Naive thymus-derived CD4-positive, alpha-beta T cell (primary cell): ENCODE measurements around the gene PDGFRB. TPM values are rescaled to one million over a fixed set of nuclear protein-coding genes. Genes with fewer than 3 reads are reported as not detected.

ENCODE experiments used
- ATAC-seq: fragments of 150-1000 bp; cut with Tn5 transposase; 2 replicates; pipeline ENCODE4 v1.10.0; 2021; ENCODE audit warnings: mild to moderate bottlenecking, moderate library complexity
- CTCF ChIA-PET: fragments of 350-600 bp; sonication (Branson Sonifier 250); formaldehyde crosslinking; loops from one replicate; lab custom pipeline; 2021; ENCODE audit warnings: antibody characterized with exemption; lab: Charles Lee
- POLR2A ChIA-PET: fragments of 350-600 bp; sonication (Branson Sonifier 250); formaldehyde crosslinking; loops from one replicate; lab custom pipeline; 2021; ENCODE audit warnings: antibody characterized with exemption, inconsistent platforms; lab: Charles Lee
- DNase-seq, 9 donors: peaks; one replicate each; pipeline versions ENCODE4 v3.0.0 to v3.0.0-alpha.2; 2020 to 2022; ENCODE audit warnings: mixed read lengths in 1 of 9
- H3K27ac ChIP-seq: one replicate; pipeline ENCODE4 v1.7.0; 2013; ENCODE audit warnings: mild to moderate bottlenecking, low read depth, low read length, moderate library complexity
- H3K27me3 ChIP-seq, 2 donors: one replicate each; pipeline ENCODE4 v1.7.0; 2013; ENCODE audit warnings: low read length in 2 of 2, mild to moderate bottlenecking in 2 of 2, moderate library complexity in 2 of 2; ENCODE audit not compliant: control insufficient read depth in 2 of 2, insufficient read depth in 2 of 2
- H3K36me3 ChIP-seq, 3 experiments: 1 replicate in 2 of 3; 2 replicates in 1 of 3; pipeline ENCODE4 v1.7.0; 2013; ENCODE audit warnings: low read length in 3 of 3, mild to moderate bottlenecking in 3 of 3, moderate library complexity in 1 of 3; ENCODE audit not compliant: insufficient read depth in 3 of 3, control insufficient read depth in 2 of 3
- H3K4me1 ChIP-seq, 2 donors: one replicate each; pipeline ENCODE4 v1.7.0; 2013; ENCODE audit warnings: low read length in 2 of 2, mild to moderate bottlenecking in 2 of 2, moderate library complexity in 1 of 2; ENCODE audit not compliant: control insufficient read depth in 2 of 2, insufficient read depth in 2 of 2
- H3K4me3 ChIP-seq: 2 replicates; pipeline ENCODE4 v1.7.0; 2013; ENCODE audit warnings: mild to moderate bottlenecking, low read length
- H3K9me3 ChIP-seq, 3 experiments: 1 replicate in 2 of 3; 2 replicates in 1 of 3; pipeline ENCODE4 v1.7.0; 2013; ENCODE audit warnings: low read length in 3 of 3; ENCODE audit not compliant: control insufficient read depth in 2 of 3
- H3K27ac Mint-ChIP-seq, 9 donors: one replicate each; pipeline ENCODE4 v1.8.0; 2020 to 2022; ENCODE audit warnings: mixed read lengths in 9 of 9, mild to moderate bottlenecking in 8 of 9, moderate library complexity in 5 of 9, inconsistent platforms in 2 of 9
- H3K27me3 Mint-ChIP-seq, 5 donors: one replicate each; pipeline ENCODE4 v1.8.0; 2021 to 2022; ENCODE audit warnings: mixed read lengths in 5 of 5, mild to moderate bottlenecking in 1 of 5
- H3K36me3 Mint-ChIP-seq, 5 donors: one replicate each; pipeline ENCODE4 v1.8.0; 2020 to 2022; ENCODE audit warnings: mixed read lengths in 5 of 5, mild to moderate bottlenecking in 3 of 5, inconsistent platforms in 1 of 5
- H3K4me1 Mint-ChIP-seq, 7 donors: one replicate each; pipeline ENCODE4 v1.8.0; 2020 to 2022; ENCODE audit warnings: mixed read lengths in 7 of 7, mild to moderate bottlenecking in 3 of 7, inconsistent platforms in 1 of 7
- H3K4me3 Mint-ChIP-seq, 10 donors: one replicate each; pipeline ENCODE4 v1.8.0; 2020 to 2022; ENCODE audit warnings: mild to moderate bottlenecking in 10 of 10, mixed read lengths in 10 of 10, moderate library complexity in 6 of 10, inconsistent platforms in 2 of 10
- H3K9me3 Mint-ChIP-seq, 11 donors: one replicate each; pipeline ENCODE4 v1.8.0; 2020 to 2022; ENCODE audit warnings: mixed read lengths in 11 of 11, mild to moderate bottlenecking in 4 of 11, inconsistent platforms in 1 of 11, moderate library complexity in 1 of 11
- intact Hi-C, 2 donors: fragments of 100-400 bp; cut with micrococcal nuclease; formaldehyde crosslinking; loops; one replicate each; pipeline ENCODE4 v1.15.1; 2023
- polyA plus RNA-seq, 2 donors: library from polyadenylated mRNA; unstranded; fragments of 300-500 nt; fragmentation: Illumina TruSeq; gene quantifications; one replicate each; pipeline ENCODE4 v1.2.3, GENCODE V29; 2021
- total RNA-seq, 6 experiments: library from RNA in 5 of 6; stranded (reverse) in 5 of 6; gene quantifications; 1 replicate in 5 of 6; 2 replicates in 1 of 6; pipeline ENCODE4 v1.2.3 and lab custom pipeline; 2021 to 2026

Gene PDGFRB
- total and polyA plus RNA-seq, 7 experiments from 2014 or later, result 0.37 to 8.5 (median 2.9) TPM; not detected in 3

GRCh38 chr5:150178262-150178661 lies 22.6 kb upstream of the PDGFRB start:
- POLR2A ChIA-PET, result no interaction called here
- H3K9me3 Mint-ChIP-seq, result no peaks in the 10 kb centered on the region
- Histone ChIP-seq H3K27me3 (no peaks in the 10 kb centered on the region), H3K27ac (no peak overlapping the region), H3K4me3 (no peak overlapping the region), H3K9me3 (no peaks in the 10 kb centered on the region), H3K36me3 (no peaks in the 10 kb centered on the region), H3K4me1 (no peaks in the 10 kb centered on the region)
- intact Hi-C loops, result no loop called here
- ATAC-seq (no peak), DNase-seq (no peak)
- no peak overlapping the region for H3K4me3 Mint-ChIP-seq
- CTCF ChIA-PET, result interaction anchor here (0.6 kb wide), 1 partner anchor 104 kb away, joined by 3 read pairs; no protein-coding TSS in a partner anchor
- no peaks in the 10 kb centered on the region for H3K36me3 Mint-ChIP-seq
- H3K4me1 Mint-ChIP-seq, result peaks cover 0 to 3% (median 0%) of the 10 kb centered on the region in 7 donors
- no peak overlapping the region for H3K27ac Mint-ChIP-seq
- H3K27me3 Mint-ChIP-seq, result peaks cover 5 to 15% (median 8%) of the 10 kb centered on the region in 5 donors

GRCh38 chr5:150177721-150178120 lies 22.1 kb upstream of the PDGFRB start:
- ChIA-PET CTCF (interaction anchor here (0.5 kb wide), 1 partner anchor 272 kb away, joined by 3 read pairs; the partner anchor contains the start of gene RPS14), POLR2A (no interaction called here)
- Histone ChIP-seq H3K36me3 (no peaks in the 10 kb centered on the region), H3K27me3 (no peaks in the 10 kb centered on the region), H3K9me3 (no peaks in the 10 kb centered on the region), H3K27ac (no peak overlapping the region), H3K4me1 (no peaks in the 10 kb centered on the region), H3K4me3 (no peak overlapping the region)
- Mint-ChIP-seq H3K27me3 (peaks cover 8 to 16% (median 10%) of the 10 kb centered on the region in 5 donors), H3K36me3 (no peaks in the 10 kb centered on the region), H3K4me1 (peaks cover 0 to 3% (median 0%) of the 10 kb centered on the region in 7 donors), H3K9me3 (no peaks in the 10 kb centered on the region), H3K27ac (no peak overlapping the region), H3K4me3 (no peak overlapping the region)
- ATAC-seq (no peak), DNase-seq (no peak)
- intact Hi-C loops, result no loop called here

GRCh38 chr5:150176745-150177477 lies 21.3 kb upstream of the PDGFRB start:
- Histone ChIP-seq H3K27me3 (no peaks in the 10 kb centered on the region), H3K9me3 (no peaks in the 10 kb centered on the region), H3K36me3 (no peaks in the 10 kb centered on the region), H3K4me1 (no peaks in the 10 kb centered on the region), H3K4me3 (no peak overlapping the region), H3K27ac (no peak overlapping the region)
- Mint-ChIP-seq H3K27ac (no peak overlapping the region), H3K4me3 (no peak overlapping the region), H3K36me3 (no peaks in the 10 kb centered on the region), H3K9me3 (no peaks in the 10 kb centered on the region), H3K27me3 (peaks cover 12 to 21% (median 17%) of the 10 kb centered on the region in 5 donors), H3K4me1 (peaks cover 0 to 5% (median 0%) of the 10 kb centered on the region in 7 donors)
- no peak for DNase-seq
- ATAC-seq, result no peak
- ChIA-PET CTCF (interaction anchor here (0.5 kb wide), 1 partner anchor 272 kb away, joined by 3 read pairs; the partner anchor contains the start of gene RPS14), POLR2A (no interaction called here)
- intact Hi-C loops, result no loop called here

DNA sequence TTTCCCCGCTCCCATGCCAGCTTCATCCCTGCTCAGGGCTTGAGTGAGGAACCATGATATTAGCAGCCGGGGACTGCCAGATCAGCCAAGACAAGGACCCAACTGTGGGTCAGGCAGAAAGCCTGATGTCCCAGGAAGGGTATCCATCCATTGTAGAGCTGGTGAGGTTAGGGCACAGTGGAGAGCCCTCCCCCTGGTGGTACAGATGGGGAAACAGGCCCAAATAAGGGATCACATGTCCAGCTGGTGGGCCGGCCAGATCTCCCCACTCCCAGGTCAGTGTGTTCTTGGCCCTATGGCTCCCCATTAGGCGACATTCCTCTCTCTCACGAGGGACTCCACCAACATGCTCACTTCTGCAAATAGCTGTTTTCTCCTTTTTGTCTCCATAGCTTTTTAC lies 19.9 kb upstream of the PDGFRB start:
- Histone ChIP-seq H3K27me3 (no peaks in the 10 kb centered on the region), H3K27ac (no peak overlapping the region), H3K36me3 (no peaks in the 10 kb centered on the region), H3K9me3 (no peaks in the 10 kb centered on the region), H3K4me1 (no peaks in the 10 kb centered on the region), H3K4me3 (no peak overlapping the region)
- H3K27me3 Mint-ChIP-seq, result peaks cover 11 to 33% (median 24%) of the 10 kb centered on the region in 5 donors
- no peak overlapping the region for H3K27ac Mint-ChIP-seq
- DNase-seq, result no peak
- ATAC-seq, result peak; percentile 27
- H3K9me3 Mint-ChIP-seq, result no peaks in the 10 kb centered on the region
- no peak overlapping the region for H3K4me3 Mint-ChIP-seq
- ChIA-PET POLR2A (no interaction called here), CTCF (no interaction called here)
- intact Hi-C loops, result no loop called here
- no peaks in the 10 kb centered on the region for H3K36me3 Mint-ChIP-seq
- peaks cover 0 to 3% (median 0%) of the 10 kb centered on the region in 7 donors for H3K4me1 Mint-ChIP-seq

DNA sequence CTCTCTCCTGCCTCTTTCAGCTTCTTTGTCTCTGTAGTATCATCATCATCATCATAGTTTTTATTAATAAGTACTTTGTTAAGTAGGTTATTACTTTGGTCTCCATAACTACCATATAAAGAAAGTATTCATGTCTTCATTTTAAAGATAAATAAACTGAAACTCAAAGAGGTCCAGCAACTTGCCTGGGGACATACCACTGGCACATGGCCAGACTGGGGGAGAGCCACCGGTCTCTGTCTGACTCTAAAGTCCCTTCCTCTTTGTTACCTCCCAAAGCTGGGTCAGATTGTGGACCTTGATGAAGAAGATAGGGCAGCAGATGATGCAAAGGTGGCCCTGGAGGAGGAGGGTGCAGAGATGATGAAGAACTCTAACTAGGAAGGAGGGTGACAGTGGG lies 19.4 kb upstream of the PDGFRB start:
- H3K27ac Mint-ChIP-seq, result no peak overlapping the region
- H3K27ac ChIP-seq, result no peak overlapping the region
- H3K27me3 Mint-ChIP-seq, result peaks cover 13 to 37% (median 29%) of the 10 kb centered on the region in 5 donors
- H3K4me1 Mint-ChIP-seq, result peaks cover 0 to 3% (median 0%) of the 10 kb centered on the region in 7 donors
- ChIA-PET POLR2A (no interaction called here), CTCF (no interaction called here)
- no peaks in the 10 kb centered on the region for H3K27me3 ChIP-seq
- intact Hi-C loops, result no loop called here
- DNase-seq (no peak), ATAC-seq (no peak)
- H3K4me1 ChIP-seq, result no peaks in the 10 kb centered on the region
- H3K9me3 Mint-ChIP-seq, result no peaks in the 10 kb centered on the region
- H3K4me3 ChIP-seq, result no peak overlapping the region
- no peaks in the 10 kb centered on the region for H3K36me3 ChIP-seq
- H3K36me3 Mint-ChIP-seq, result no peaks in the 10 kb centered on the region
- no peak overlapping the region for H3K4me3 Mint-ChIP-seq
- H3K9me3 ChIP-seq, result no peaks in the 10 kb centered on the region

DNA sequence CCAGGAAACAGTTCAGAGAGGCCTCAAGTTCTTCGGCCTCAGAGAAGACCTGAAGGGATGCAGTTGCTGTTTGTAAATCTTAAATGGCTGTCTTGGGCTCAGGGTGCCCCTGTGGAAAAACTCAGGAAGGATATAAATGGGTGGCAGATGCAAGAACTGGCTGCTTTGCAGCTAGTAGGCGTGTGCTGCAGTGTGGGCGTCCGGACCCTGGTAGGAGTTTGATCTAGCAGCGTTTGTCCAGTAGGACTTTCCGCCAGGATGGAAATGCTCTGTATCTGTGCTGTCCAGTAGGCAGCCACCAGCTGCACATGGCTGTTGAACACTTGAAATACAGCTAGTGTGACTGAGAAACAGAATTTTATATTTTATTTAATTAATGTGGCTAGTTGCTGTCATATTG lies 18.6 kb upstream of the PDGFRB start:
- Mint-ChIP-seq H3K36me3 (no peaks in the 10 kb centered on the region), H3K4me3 (no peak overlapping the region), H3K27ac (no peak overlapping the region), H3K27me3 (peaks cover 15 to 45% (median 31%) of the 10 kb centered on the region in 5 donors), H3K9me3 (no peaks in the 10 kb centered on the region), H3K4me1 (peaks cover 0 to 3% (median 0%) of the 10 kb centered on the region in 7 donors)
- no peaks in the 10 kb centered on the region for H3K9me3 ChIP-seq
- ATAC-seq (no peak), DNase-seq (no peak)
- no peak overlapping the region for H3K27ac ChIP-seq
- H3K4me1 ChIP-seq, result no peaks in the 10 kb centered on the region
- no peaks in the 10 kb centered on the region for H3K27me3 ChIP-seq
- CTCF ChIA-PET, result no interaction called here
- intact Hi-C loops, result no loop called here
- no peaks in the 10 kb centered on the region for H3K36me3 ChIP-seq
- POLR2A ChIA-PET, result no interaction called here
- H3K4me3 ChIP-seq, result no peak overlapping the region

- intact Hi-C loops, result no loop called here
- no peak overlapping the region for H3K27ac Mint-ChIP-seq
- ATAC-seq, result no peak
- no peak overlapping the region for H3K27ac ChIP-seq
- no peak overlapping the region for H3K4me3 Mint-ChIP-seq
- H3K4me3 ChIP-seq, result no peak overlapping the region
- H3K4me1 Mint-ChIP-seq, result peaks cover 0 to 3% (median 0%) of the 10 kb centered on the region in 7 donors
- no peaks in the 10 kb centered on the region for H3K9me3 ChIP-seq
- no peaks in the 10 kb centered on the region for H3K4me1 ChIP-seq
- CTCF ChIA-PET, result no interaction called here
- DNase-seq, result no peak
- POLR2A ChIA-PET, result no interaction called here
- no peaks in the 10 kb centered on the region for H3K36me3 ChIP-seq
- no peaks in the 10 kb centered on the region for H3K27me3 ChIP-seq
- no peaks in the 10 kb centered on the region for H3K9me3 Mint-ChIP-seq
- peaks cover 24 to 56% (median 41%) of the 10 kb centered on the region in 5 donors for H3K27me3 Mint-ChIP-seq
- H3K36me3 Mint-ChIP-seq, result no peaks in the 10 kb centered on the region
Observed at GRCh38 chr5:150173161-150173560, 17.5 kb upstream of the PDGFRB start.
